OCI-LY1 (cell line): ENCODE data around the gene BATF2.
A peak's percentile ranks its signal among the peaks of the same experiment; 100 is the strongest.
"Not testable (repeated sequence)": the region's sequence is repeated elsewhere in the genome, so short reads cannot be mapped to it uniquely, and the experiment has no call there.

Experiments
- H2AFZ ChIP-seq: fragments of 200-600 bp; sonication (generic), shearing (Covaris generic); 2 replicates; pipeline ENCODE4 v1.6.0; 2014; ENCODE audit warnings: antibody characterized with exemption, mild to moderate bottlenecking, low read length
- H3F3A ChIP-seq: fragments of 200-600 bp; sonication (generic), shearing (Covaris generic); 2 replicates; pipeline ENCODE4 v1.6.0; 2014; ENCODE audit warnings: mild to moderate bottlenecking, antibody characterized with exemption, low read length, moderate library complexity; ENCODE audit not compliant: insufficient read depth
- H3K27ac ChIP-seq: fragments of 200-600 bp; sonication (generic); 2 replicates; pipeline ENCODE4 v1.5.1; 2014; ENCODE audit warnings: low read length, mixed run types, mild to moderate bottlenecking, low read depth; ENCODE audit not compliant: poor library complexity, severe bottlenecking
- H3K27me3 ChIP-seq: fragments of 200-600 bp; sonication (generic); 2 replicates; pipeline ENCODE4 v1.6.0; 2014; ENCODE audit warnings: antibody characterized with exemption, mild to moderate bottlenecking, low read length, moderate library complexity; ENCODE audit not compliant: insufficient read depth
- H3K36me3 ChIP-seq: fragments of 200-600 bp; sonication (generic); 2 replicates; pipeline ENCODE4 v1.6.1; 2014; ENCODE audit warnings: mild to moderate bottlenecking, antibody characterized with exemption, low read length, moderate library complexity, mixed read lengths; ENCODE audit not compliant: insufficient read depth
- H3K4me1 ChIP-seq: fragments of 200-600 bp; sonication (generic); 2 replicates; pipeline ENCODE4 v1.5.1; 2014; ENCODE audit warnings: mild to moderate bottlenecking, low read length, moderate library complexity; ENCODE audit not compliant: insufficient read depth, severe bottlenecking
- H3K4me2 ChIP-seq: fragments of 200-600 bp; sonication (generic), shearing (Covaris generic); 2 replicates; pipeline ENCODE4 v1.6.1; 2014; ENCODE audit warnings: low read length
- H3K4me3 ChIP-seq: fragments of 200-600 bp; sonication (generic); 2 replicates; pipeline ENCODE4 v1.5.1; 2014; ENCODE audit warnings: low read length, low read depth, mild to moderate bottlenecking, mixed read lengths; ENCODE audit not compliant: poor library complexity, severe bottlenecking
- H3K79me2 ChIP-seq: fragments of 200-600 bp; shearing (Covaris generic); 2 replicates; pipeline ENCODE4 v1.6.1; 2016; ENCODE audit warnings: mixed run types, low read length, mixed read lengths; ENCODE audit not compliant: insufficient read depth
- H3K9ac ChIP-seq: fragments of 200-600 bp; sonication (generic), shearing (Covaris generic); 2 replicates; pipeline ENCODE4 v1.6.1; 2014; ENCODE audit warnings: mild to moderate bottlenecking, low read length, mixed read lengths
- H3K9me2 ChIP-seq: fragments of 200-600 bp; sonication (generic), shearing (Covaris generic); 2 replicates; pipeline ENCODE4 v1.6.1; 2014; ENCODE audit warnings: low read depth, mild to moderate bottlenecking, low read length, mixed read lengths
- H3K9me3 ChIP-seq: fragments of 200-600 bp; shearing (Covaris generic); 2 replicates; pipeline ENCODE4 v1.6.1; 2014; ENCODE audit warnings: low read length, mixed read lengths
- H4K20me1 ChIP-seq: fragments of 200-600 bp; sonication (generic), shearing (Covaris generic); 2 replicates; pipeline ENCODE4 v1.6.0; 2016; ENCODE audit warnings: mild to moderate bottlenecking, low read length; ENCODE audit not compliant: insufficient read depth
- CTCF ChIP-seq: fragments of 200-600 bp; sonication (generic), shearing (Covaris generic); IDR thresholded peaks from 2 replicates; pipeline ENCODE4 v1.5.1; 2017; ENCODE audit warnings: mild to moderate bottlenecking, antibody characterized with exemption, low read length, moderate library complexity, mixed read lengths
- EZH2 ChIP-seq: fragments of 200-600 bp; sonication (generic), shearing (Covaris generic); IDR thresholded peaks from 2 replicates; pipeline ENCODE4 v1.8.0; 2017; ENCODE audit warnings: borderline replicate concordance, mixed run types, mild to moderate bottlenecking, antibody characterized with exemption, low read length, moderate library complexity, mixed read lengths

The BATF2 gene

DNA sequence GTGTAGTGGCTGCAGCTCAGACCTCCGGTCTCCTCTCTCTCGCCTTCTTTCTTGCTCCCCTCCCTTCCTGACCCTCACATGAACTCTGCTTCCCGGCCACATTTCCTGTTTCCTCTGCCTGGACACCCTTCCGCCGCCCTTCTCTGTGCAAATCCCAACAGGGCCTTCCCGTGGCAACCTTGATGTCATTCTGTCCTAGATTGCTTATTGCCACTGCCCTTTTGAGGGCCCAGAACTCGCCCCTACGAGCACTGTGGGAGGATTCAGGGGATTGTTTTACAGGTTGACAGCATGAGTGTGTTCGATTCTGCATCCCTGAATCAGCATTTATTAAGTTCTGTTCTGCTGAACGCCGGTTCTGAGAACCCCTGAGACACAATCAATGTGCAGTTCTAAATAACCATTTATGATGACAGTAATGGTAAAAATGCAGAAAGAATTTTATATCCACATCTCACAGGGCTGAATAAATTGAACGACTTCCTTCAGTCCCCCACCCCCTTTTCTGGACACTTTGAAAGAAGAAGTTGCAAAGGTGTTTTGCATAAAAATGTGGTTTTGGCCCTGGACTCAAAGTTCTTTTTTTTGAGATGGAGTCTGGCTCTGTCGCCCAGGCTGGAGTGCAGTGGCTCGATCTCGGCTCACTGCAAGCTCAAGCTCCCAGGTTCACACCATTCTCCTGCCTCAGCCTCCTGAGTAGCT lies 6.4 kb downstream of the BATF2 start:
- peak overlapping the region; percentile 59 for H3K4me2 ChIP-seq
- no peak for TF ChIP-seq CTCF
- TF ChIP-seq EZH2 = no peak
- H3K27me3 ChIP-seq = no peaks in the 10 kb centered on the region
- H3K36me3 ChIP-seq = no peaks in the 10 kb centered on the region
- peak overlapping the region; percentile 30 for H3K4me3 ChIP-seq
- peak overlapping the region; percentile 69 for H3K27ac ChIP-seq
- H2AFZ ChIP-seq = no peak overlapping the region
- H3K9me3 ChIP-seq = no peaks in the 10 kb centered on the region
- H3K79me2 ChIP-seq = no peaks in the 10 kb centered on the region
- no peaks in the 10 kb centered on the region for H3F3A ChIP-seq
- H3K9me2 ChIP-seq = no peaks in the 10 kb centered on the region
- H3K9ac ChIP-seq = peak overlapping the region; percentile 43; the same call in 1 of the 2 replicates
- peaks cover 33% of the 10 kb centered on the region for H3K4me1 ChIP-seq
- H4K20me1 ChIP-seq = no peaks in the 10 kb centered on the region

DNA sequence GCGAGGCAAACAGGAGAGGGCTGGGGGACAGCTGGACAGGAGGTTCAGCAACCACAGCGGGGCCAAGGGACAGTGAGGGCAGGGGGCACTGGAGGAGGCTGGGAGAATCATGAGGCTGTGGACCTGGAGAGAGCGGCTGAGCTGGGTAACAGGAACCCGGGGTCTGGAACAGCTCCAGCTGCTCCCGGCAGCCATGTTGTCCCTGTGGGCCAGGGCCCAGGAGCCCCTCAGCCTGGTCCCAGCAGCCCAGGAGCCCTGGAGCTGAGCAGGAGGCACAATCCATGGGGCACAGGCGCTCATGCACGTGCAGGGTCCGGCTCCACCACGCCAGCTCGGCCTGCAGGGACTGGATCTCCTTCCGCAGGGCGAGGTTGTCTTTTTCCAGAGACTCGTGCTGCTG lies 7.4 kb downstream of the BATF2 start:
- peak overlapping the region; percentile 69 for H3K27ac ChIP-seq
- no peaks in the 10 kb centered on the region for H3K27me3 ChIP-seq
- TF ChIP-seq CTCF = no peak
- no peaks in the 10 kb centered on the region for H3K9me2 ChIP-seq
- no peak overlapping the region for H3K9ac ChIP-seq
- H2AFZ ChIP-seq = no peak overlapping the region
- no peak overlapping the region for H3K4me3 ChIP-seq
- H3K9me3 ChIP-seq = no peaks in the 10 kb centered on the region
- no peaks in the 10 kb centered on the region for H3F3A ChIP-seq
- H3K4me2 ChIP-seq = no peak overlapping the region; the same call in 1 of the 2 replicates
- H3K36me3 ChIP-seq = no peaks in the 10 kb centered on the region
- H3K4me1 ChIP-seq = peaks cover 33% of the 10 kb centered on the region
- H3K79me2 ChIP-seq = no peaks in the 10 kb centered on the region
- no peaks in the 10 kb centered on the region for H4K20me1 ChIP-seq

DNA sequence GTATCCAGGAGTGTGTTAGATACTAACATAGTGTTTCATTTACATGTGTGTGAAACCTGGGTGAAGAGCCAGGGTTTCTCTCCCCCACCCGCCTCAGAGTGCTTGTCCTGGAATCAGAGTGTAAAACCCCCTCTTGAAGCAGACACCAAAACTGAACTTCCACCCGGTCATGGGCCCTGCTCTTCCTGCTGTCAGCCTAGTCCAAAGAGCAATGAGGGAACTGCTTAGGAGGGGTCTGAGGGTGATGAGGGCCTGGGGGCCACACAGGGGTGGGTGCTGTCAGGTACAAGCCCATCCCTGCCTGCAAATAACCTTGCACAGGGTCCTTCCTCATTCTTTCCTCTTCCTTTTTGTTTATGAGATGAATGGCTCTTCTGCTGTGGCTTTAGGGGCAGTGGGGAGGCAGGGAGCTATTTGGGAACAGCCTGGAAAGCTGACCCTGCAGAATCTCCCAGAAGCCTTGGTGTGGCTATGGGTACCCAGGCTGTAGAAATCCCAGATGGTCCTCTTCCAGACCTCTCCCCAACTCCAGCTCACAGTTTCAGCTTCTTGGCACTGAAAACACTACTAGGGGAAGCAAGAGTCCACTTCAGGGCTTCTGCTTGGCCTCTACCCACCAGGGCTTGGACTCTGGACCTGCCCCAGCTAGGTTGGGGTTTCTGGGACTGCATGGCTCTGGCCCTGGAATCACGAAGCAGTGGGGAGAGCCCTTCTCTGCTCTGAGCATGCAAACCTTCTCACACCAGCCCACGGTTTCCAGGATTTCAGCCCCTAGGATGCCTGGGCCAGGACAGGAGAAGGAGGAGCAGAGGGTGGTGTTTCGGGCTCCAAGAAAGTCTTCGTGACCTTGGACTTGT lies 8.5 kb downstream of the BATF2 start:
- Histone ChIP-seq H3K4me2 (no peak overlapping the region), H3K4me3 (no peak overlapping the region), H3K79me2 (no peaks in the 10 kb centered on the region), H3K36me3 (no peaks in the 10 kb centered on the region), H3K4me1 (peaks cover 33% of the 10 kb centered on the region), H3K27ac (no peak overlapping the region), H4K20me1 (no peaks in the 10 kb centered on the region), H3K27me3 (no peaks in the 10 kb centered on the region), H3F3A (no peaks in the 10 kb centered on the region), H3K9me2 (no peaks in the 10 kb centered on the region), H3K9me3 (no peaks in the 10 kb centered on the region), H3K9ac (no peak overlapping the region), H2AFZ (no peak overlapping the region)
- TF ChIP-seq CTCF = no peak
- TF ChIP-seq EZH2 = no peak

GRCh38 chr11:64983339-64983738 lies 13.4 kb downstream of the BATF2 start:
- H3K9ac ChIP-seq, H3K27me3 ChIP-seq, H3K79me2 ChIP-seq, H3K4me2 ChIP-seq, H4K20me1 ChIP-seq, H3K36me3 ChIP-seq, H3K9me2 ChIP-seq, H2AFZ ChIP-seq, H3K4me3 ChIP-seq, H3K9me3 ChIP-seq, H3K27ac ChIP-seq, H3F3A ChIP-seq: not testable (repeated sequence)
- H3K4me1 ChIP-seq = peaks cover 11% of the 10 kb centered on the region
